Gastrocnemius medialis (tissue), 4 donors: Measurements from ENCODE around the gene GPR55.

Experiments
- CTCF ChIP-seq, 5 experiments: fragments of 450-650 bp in 3 of 5; fragments of 200-600 bp in 2 of 5; sonication (generic) in 2 of 5; IDR thresholded peaks in 4 of 5; conservative IDR thresholded peaks in 1 of 5; 1 replicate in 4 of 5; 2 replicates in 1 of 5; pipeline ENCODE4 v1.5.1; 2016 to 2019; ENCODE audit warnings: antibody characterized with exemption in 5 of 5, mild to moderate bottlenecking in 3 of 5, moderate library complexity in 3 of 5
- POLR2A ChIP-seq, 2 donors: fragments of 450-650 bp; IDR thresholded peaks; one replicate each; pipeline ENCODE4 v1.6.1; 2017; ENCODE audit warnings: antibody characterized with exemption in 2 of 2, mild to moderate bottlenecking in 2 of 2, moderate library complexity in 2 of 2

- TF ChIP-seq POLR2A (IDR thresholded peaks at IDR 0.05) (no peak), CTCF (IDR thresholded peaks at IDR 0.05 in 4 of 5, conservative IDR thresholded peaks at IDR 0.05 in 1 of 5) (no peak)
Observed at GRCh38 chr2:230947908-230948365, 22.9 kb upstream of the GPR55 start.
